ENCODE results near the gene COQ8A.

The COQ8A gene

DNA sequence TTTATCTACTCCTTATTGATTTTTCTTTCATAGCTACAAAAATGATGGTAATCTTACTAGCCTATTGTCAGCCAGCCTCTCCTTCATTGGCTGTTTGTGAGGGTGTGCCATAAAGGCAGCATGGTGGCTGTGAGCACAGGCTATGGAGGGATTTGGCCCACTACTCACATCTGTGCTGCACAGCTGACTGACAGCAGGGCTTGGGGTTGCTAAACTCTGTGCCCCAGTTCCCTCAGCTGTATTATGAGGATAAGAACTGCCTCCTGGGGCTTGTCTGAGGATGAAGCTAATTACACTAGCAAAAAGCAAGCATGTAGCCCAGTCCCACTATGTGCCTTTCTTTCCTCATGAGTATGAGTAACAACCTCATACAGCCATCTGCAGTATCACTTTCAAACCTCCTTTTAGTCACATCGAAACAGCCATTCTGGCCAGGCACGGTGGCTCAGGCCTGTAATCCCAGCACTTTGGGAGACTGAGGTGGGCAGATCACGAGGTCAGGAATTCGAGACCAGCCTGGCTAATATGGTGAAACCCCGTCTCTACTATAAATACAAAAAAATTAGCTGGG is 66.2 kb downstream of the COQ8A start:
- DNase-seq (ENCODE audit: low read depth in 3 of 3): no peak

DNA sequence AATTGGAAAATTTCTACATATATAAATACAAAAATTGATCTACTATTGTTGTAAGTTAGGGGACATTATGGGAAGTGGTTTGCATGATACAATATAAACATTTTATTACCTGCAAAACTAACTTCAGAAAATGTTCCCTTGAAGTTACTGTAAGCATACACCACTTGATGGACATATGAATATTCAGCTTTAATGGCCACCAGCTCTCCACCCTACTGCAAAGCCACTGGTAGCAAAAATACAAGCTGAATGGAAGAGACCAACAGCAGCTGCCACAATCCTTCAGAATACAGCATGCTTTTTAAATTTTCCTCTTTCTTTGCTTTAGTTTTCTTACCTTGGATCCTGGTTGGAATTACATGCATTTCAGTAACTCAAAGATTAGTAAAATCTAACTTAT is 69.8 kb downstream of the COQ8A start:
- no peak for DNase-seq (ENCODE audit: low read depth in 3 of 3)

GRCh38 chr1:227010645-227011044 is 70.6 kb downstream of the COQ8A start:
- no peak for DNase-seq (ENCODE audit: low read depth in 3 of 3)

DNA sequence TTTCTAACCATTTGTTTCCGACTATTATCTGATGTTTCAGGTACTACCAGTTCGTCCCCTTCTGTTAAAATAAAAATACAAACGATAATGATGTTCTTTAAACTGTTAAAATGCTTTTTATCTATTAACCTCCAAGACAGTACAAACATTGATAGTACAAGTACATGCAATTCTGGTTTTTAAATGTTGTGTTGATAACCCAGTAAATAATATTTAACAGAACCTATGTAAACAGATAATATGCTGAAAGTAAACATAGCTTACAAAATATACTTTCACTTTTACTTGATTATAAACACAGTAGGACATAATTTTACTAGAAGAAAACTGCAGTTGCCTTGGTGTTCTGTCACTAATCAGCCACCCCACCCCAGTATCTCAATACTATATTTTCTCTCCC is 76.9 kb downstream of the COQ8A start:
- DNase-seq (ENCODE audit: low read depth in 3 of 3): no peak

- no peak for DNase-seq (ENCODE audit: low read depth in 3 of 3)
Observed at GRCh38 chr1:227032396-227032795, 92.3 kb downstream of the COQ8A start.

DNA sequence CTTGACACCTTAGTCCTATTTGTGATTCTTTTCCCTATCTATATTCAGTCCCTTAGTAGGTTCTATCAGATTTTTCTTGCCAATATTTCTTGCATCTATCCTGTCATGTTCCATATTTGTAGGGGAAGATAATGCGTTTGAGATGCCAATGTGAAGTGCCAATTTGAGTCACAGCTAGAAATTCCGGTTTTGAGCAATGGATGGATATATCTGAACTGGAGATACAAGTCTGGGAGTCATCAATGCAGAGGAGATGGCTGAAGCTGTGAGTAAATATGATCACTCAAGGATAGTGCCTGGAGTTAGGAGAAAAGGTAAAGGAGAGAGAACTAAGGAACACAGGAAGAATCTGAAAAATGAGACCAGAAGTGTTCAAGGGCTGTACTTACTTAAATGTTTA is 93.8 kb downstream of the COQ8A start:
- no peak for DNase-seq (ENCODE audit: low read depth in 3 of 3)

DNA sequence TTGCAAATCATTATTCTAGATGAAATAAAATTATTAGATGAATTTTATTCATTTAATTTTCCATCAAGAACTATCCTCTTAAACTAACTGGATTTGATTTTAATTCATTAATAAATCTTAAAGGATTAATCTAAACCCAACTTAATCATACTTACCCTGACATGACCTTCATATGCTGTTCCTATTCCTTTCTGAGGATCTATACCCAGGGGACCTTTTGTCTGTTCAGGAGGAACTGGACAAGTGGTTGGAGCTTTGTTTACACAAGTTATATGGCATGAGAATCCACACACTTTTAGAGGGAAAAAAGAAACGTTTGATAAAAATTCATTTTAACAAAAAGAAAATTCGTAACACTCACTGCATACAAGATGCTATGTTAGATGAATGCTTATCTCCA is 95.2 kb downstream of the COQ8A start:
- no peak for DNase-seq (ENCODE audit: low read depth in 3 of 3)

DNA sequence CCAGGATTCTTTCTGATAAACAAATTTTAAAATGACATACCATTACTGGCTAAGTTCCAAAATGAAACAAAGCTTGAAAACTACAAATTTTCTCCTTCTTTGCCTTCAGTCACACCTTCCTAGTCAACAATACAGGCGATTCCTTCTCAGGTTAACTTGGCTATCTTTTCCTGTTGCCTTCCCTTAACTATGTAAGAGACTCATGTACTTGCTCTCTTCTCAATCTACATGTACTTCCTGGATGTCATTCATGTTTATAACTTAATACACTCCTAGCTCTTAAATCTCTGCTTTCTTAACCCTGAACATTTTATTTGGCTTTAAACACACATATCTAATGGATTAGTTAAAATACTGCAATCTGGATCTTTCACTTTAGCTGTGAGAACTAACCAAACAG is 97.0 kb downstream of the COQ8A start:
- DNase-seq (ENCODE audit: low read depth in 3 of 3): no peak

Measured in stimulated activated CD4-positive, alpha-beta T cell treated with anti-CD3 and anti-CD28 coated beads, TNF-alpha, amount 100 ng/mL, for 48 hours (primary cell).